Liver (tissue), 9 donors: Measurements from ENCODE around the gene SPDYA. TPM values are rescaled to one million over a fixed set of nuclear protein-coding genes. Genes with fewer than 3 reads are reported as not detected.

Source experiments
- DNase-seq: peaks from one replicate; pipeline ENCODE4 v3.0.0-alpha.2; 2017; ENCODE audit warnings: low spot score
- H3K27ac ChIP-seq, 2 donors: one replicate each; pipeline ENCODE4 v1.7.0; 2013; ENCODE audit warnings: inconsistent platforms in 2 of 2, low read length in 2 of 2, control low read depth in 1 of 2, low read depth in 1 of 2, mild to moderate bottlenecking in 1 of 2
- H3K27me3 ChIP-seq, 4 donors: one replicate each; pipeline versions ENCODE4 v1.6.1 to v1.7.0; 2013; ENCODE audit warnings: low read length in 3 of 4, inconsistent platforms in 1 of 4, mild to moderate bottlenecking in 1 of 4, moderate library complexity in 1 of 4; ENCODE audit not compliant: control insufficient read depth in 4 of 4, insufficient read depth in 4 of 4
- H3K36me3 ChIP-seq, 4 donors: one replicate each; pipeline versions ENCODE4 v1.6.1 to v1.7.0; 2013; ENCODE audit warnings: low read length in 3 of 4, mild to moderate bottlenecking in 3 of 4, low read depth in 1 of 4, moderate library complexity in 1 of 4; ENCODE audit not compliant: control insufficient read depth in 4 of 4, insufficient read depth in 3 of 4
- H3K4me1 ChIP-seq, 4 donors: one replicate each; pipeline versions ENCODE4 v1.6.1 to v1.7.0; 2013; ENCODE audit warnings: low read length in 3 of 4, mild to moderate bottlenecking in 3 of 4, moderate library complexity in 1 of 4; ENCODE audit not compliant: control insufficient read depth in 4 of 4, insufficient read depth in 4 of 4
- H3K4me3 ChIP-seq, 3 donors: one replicate each; pipeline versions ENCODE4 v1.6.1 to v1.7.0; 2013; ENCODE audit warnings: low read length in 3 of 3, control low read depth in 1 of 3, low read depth in 1 of 3, mild to moderate bottlenecking in 1 of 3
- H3K9ac ChIP-seq, 2 donors: one replicate each; pipeline ENCODE4 v1.7.0; 2013; ENCODE audit warnings: low read length in 2 of 2, mild to moderate bottlenecking in 2 of 2, moderate library complexity in 2 of 2, control low read depth in 1 of 2, low read depth in 1 of 2
- H3K9me3 ChIP-seq, 4 donors: one replicate each; pipeline versions ENCODE4 v1.6.1 to v1.7.0; 2013; ENCODE audit warnings: low read length in 3 of 4; ENCODE audit not compliant: control insufficient read depth in 4 of 4
- ATF3 ChIP-seq: IDR thresholded peaks from 2 replicates; pipeline ENCODE4 v1.6.1; 2016; ENCODE audit warnings: antibody characterized with exemption
- CTCF ChIP-seq: fragments of 150-350 bp; IDR thresholded peaks from 2 replicates; pipeline ENCODE4 v1.5.1; 2017; ENCODE audit warnings: improper control_type of control experiment, low read depth, low read length; ENCODE audit not compliant: missing input control
- EGR1 ChIP-seq, 2 donors: IDR thresholded peaks; 2 replicates each; pipeline ENCODE4 v1.6.1; 2016 to 2018; ENCODE audit warnings: antibody characterized with exemption in 2 of 2, low read depth in 2 of 2
- FOXA1 ChIP-seq: IDR thresholded peaks from 2 replicates; pipeline ENCODE4 v1.6.1; 2016; ENCODE audit warnings: antibody characterized with exemption
- FOXA2 ChIP-seq: IDR thresholded peaks from 2 replicates; pipeline ENCODE4 v1.6.1; 2016; ENCODE audit warnings: antibody characterized with exemption
- GABPA ChIP-seq, 2 donors: IDR thresholded peaks in 1 of 2; conservative IDR thresholded peaks in 1 of 2; 2 replicates each; pipeline ENCODE4 v1.6.1; 2016; ENCODE audit warnings: antibody characterized with exemption in 2 of 2, mild to moderate bottlenecking in 1 of 2, moderate library complexity in 1 of 2
- HNF4A ChIP-seq, 2 donors: conservative IDR thresholded peaks; 2 replicates each; pipeline ENCODE4 v1.6.1; 2016; ENCODE audit warnings: antibody characterized with exemption in 2 of 2, mild to moderate bottlenecking in 2 of 2
- HNF4G ChIP-seq: IDR thresholded peaks from 2 replicates; pipeline ENCODE4 v1.6.1; 2016; ENCODE audit warnings: antibody characterized with exemption
- JUND ChIP-seq, 2 donors: IDR thresholded peaks; 2 replicates each; pipeline ENCODE4 v1.6.1; 2016; ENCODE audit warnings: antibody characterized with exemption in 2 of 2
- MAX ChIP-seq: IDR thresholded peaks from 2 replicates; pipeline ENCODE4 v1.6.1; 2016; ENCODE audit warnings: antibody characterized with exemption
- NR2F2 ChIP-seq: IDR thresholded peaks from 2 replicates; pipeline ENCODE4 v1.6.1; 2016; ENCODE audit warnings: antibody characterized with exemption
- RAD21 ChIP-seq, 2 donors: IDR thresholded peaks; 2 replicates each; pipeline ENCODE4 v1.6.1; 2016; ENCODE audit warnings: antibody characterized with exemption in 2 of 2, mild to moderate bottlenecking in 2 of 2
- REST ChIP-seq: IDR thresholded peaks from 2 replicates; pipeline ENCODE4 v1.6.1; 2016; ENCODE audit warnings: antibody characterized with exemption, mild to moderate bottlenecking
- RXRA ChIP-seq, 2 donors: IDR thresholded peaks; 2 replicates each; pipeline ENCODE4 v1.6.1; 2017 to 2018; ENCODE audit warnings: antibody characterized with exemption in 2 of 2, mild to moderate bottlenecking in 1 of 2
- SP1 ChIP-seq: IDR thresholded peaks from 2 replicates; pipeline ENCODE4 v1.6.1; 2018; ENCODE audit warnings: antibody characterized with exemption, mild to moderate bottlenecking
- TAF1 ChIP-seq: conservative IDR thresholded peaks from 2 replicates; pipeline ENCODE4 v1.6.1; 2016; ENCODE audit warnings: antibody characterized with exemption, mild to moderate bottlenecking
- YY1 ChIP-seq: IDR thresholded peaks from 2 replicates; pipeline ENCODE4 v1.6.1; 2016; ENCODE audit warnings: antibody characterized with exemption, mild to moderate bottlenecking
- ZBTB33 ChIP-seq: IDR thresholded peaks from 2 replicates; pipeline ENCODE4 v1.6.1; 2016; ENCODE audit warnings: antibody characterized with exemption
- WGBS: extraction: QIAGEN DNeasy Blood & Tissue Kit; methylation state at CpG from one replicate; pipeline ENCODE4 v1.1.7; 2013; 5-methylcytosine and 5-hydroxymethylcytosine counted together
- polyA plus RNA-seq, 2 donors: library from polyadenylated mRNA; stranded (reverse) in 1 of 2; unstranded in 1 of 2; fragments of 200-250 nt in 1 of 2; fragments of >200 nt in 1 of 2; fragmentation: Nextera tagmentation in 1 of 2; extraction: Ambion mirVana in 1 of 2; gene quantifications; one replicate each; pipeline versions ENCODE4 v1.2.1 to v1.2.3, GENCODE V29; 2013 to 2015
- total RNA-seq, 2 donors: library from RNA; depleted of rRNA; stranded (reverse); fragments of >200 nt; gene quantifications; one replicate each; pipeline ENCODE4 v1.2.3, GENCODE V29; 2014
- donor health status: healthy.
- donor health status: healthy.
- donor health status: healthy.
- donor health status: healthy.
- donor health status: healthy.

SPDYA gene
- total and polyA plus RNA-seq, 4 donors = 0.14 to 0.67 (median 0.49) TPM; not detected in 1

GRCh38 chr2:28802975-28803429 is 7.6 kb upstream of the SPDYA start:
- Histone ChIP-seq H3K9ac (no peak overlapping the region), H3K4me1 (peaks cover 0 to 2% (median 0%) of the 10 kb centered on the region in 4 donors), H3K27me3 (no peaks in the 10 kb centered on the region), H3K4me3 (no peak overlapping the region), H3K27ac (no peak overlapping the region), H3K9me3 (no peaks in the 10 kb centered on the region), H3K36me3 (peaks cover 1 to 24% (median 14%) of the 10 kb centered on the region in 4 donors)
- TF ChIP-seq REST (no peak), EGR1 (IDR thresholded peaks at IDR 0.05; ENCODE audit: low read depth in 2 of 2) (no peak), RXRA (IDR thresholded peaks at IDR 0.05) (no peak), HNF4A (conservative IDR thresholded peaks at IDR 0.05) (no peak), HNF4G (no peak), MAX (no peak), SP1 (no peak), ZBTB33 (no peak), TAF1 (no peak), FOXA2 (no peak), RAD21 (IDR thresholded peaks at IDR 0.05) (no peak)
- WGBS = 80% methylated on average over 4 of the region's 4 CpGs
- no peak for DNase-seq

- no peaks in the 10 kb centered on the region for H3K9me3 ChIP-seq
- H3K36me3 ChIP-seq = peaks cover 0 to 10% (median 0%) of the 10 kb centered on the region in 4 donors
- no peak for TF ChIP-seq RAD21 (IDR thresholded peaks at IDR 0.05)
- no peak for TF ChIP-seq EGR1 (IDR thresholded peaks at IDR 0.05; ENCODE audit: low read depth in 2 of 2)
- no peak for TF ChIP-seq ATF3
- TF ChIP-seq HNF4A (conservative IDR thresholded peaks at IDR 0.05) = no peak
- TF ChIP-seq MAX = no peak
- TF ChIP-seq SP1 = no peak
- no peak for TF ChIP-seq GABPA (IDR thresholded peaks at IDR 0.05 in 1 of 2, conservative IDR thresholded peaks at IDR 0.05 in 1 of 2)
- no peak for TF ChIP-seq JUND (IDR thresholded peaks at IDR 0.05)
- TF ChIP-seq RXRA (IDR thresholded peaks at IDR 0.05) = no peak
- no peak for TF ChIP-seq CTCF
- TF ChIP-seq FOXA1 = no peak
- no peak for TF ChIP-seq TAF1
- no peak for TF ChIP-seq NR2F2
- TF ChIP-seq REST = no peak
- no peak for TF ChIP-seq FOXA2
- no peak for TF ChIP-seq YY1
- TF ChIP-seq ZBTB33 = no peak
- TF ChIP-seq HNF4G = no peak
- no peak for DNase-seq
- H3K4me1 ChIP-seq = peaks cover 0 to 8% (median 5%) of the 10 kb centered on the region in 4 donors
- no peak overlapping the region for H3K9ac ChIP-seq
- no peak overlapping the region for H3K4me3 ChIP-seq
- WGBS = 80% methylated on average over 10 of the region's 10 CpGs
- no peaks in the 10 kb centered on the region for H3K27me3 ChIP-seq
- H3K27ac ChIP-seq = no peak overlapping the region
These were observed 707 bp upstream of the SPDYA start for GRCh38 chr2:28809927-28810326.
